MM.1S (cell line): ENCODE data around the gene PTPRR.

Source experiments
- DNase-seq: peaks from one replicate; pipeline ENCODE4 v3.0.0-alpha.2; 2015
- H2AFZ ChIP-seq: fragments of 300-600 bp; sonication (generic); 2 replicates; pipeline ENCODE4 v1.6.0; 2016; ENCODE audit warnings: antibody characterized with exemption, low read length
- H3F3A ChIP-seq: fragments of 300-600 bp; sonication (generic); 2 replicates; pipeline ENCODE4 v1.6.1; 2016; ENCODE audit warnings: mild to moderate bottlenecking, antibody characterized with exemption, low read length, moderate library complexity, mixed read lengths; ENCODE audit not compliant: insufficient read depth
- H3K27ac ChIP-seq: fragments of 300-600 bp; sonication (generic); 2 replicates; pipeline ENCODE4 v1.5.1; 2016; ENCODE audit warnings: mild to moderate bottlenecking, low read length
- H3K27me3 ChIP-seq: fragments of 300-600 bp; sonication (generic); replicated peaks from 2 replicates; pipeline ENCODE4 v1.6.0; 2016; ENCODE audit warnings: low read length; ENCODE audit not compliant: insufficient read depth
- H3K36me3 ChIP-seq: fragments of 300-600 bp; sonication (generic); replicated peaks from 2 replicates; pipeline ENCODE4 v1.6.1; 2016; ENCODE audit warnings: mild to moderate bottlenecking, low read length, mixed read lengths; ENCODE audit not compliant: insufficient read depth
- H3K4me1 ChIP-seq: fragments of 300-600 bp; sonication (generic); 2 replicates; pipeline ENCODE4 v1.6.1; 2016; ENCODE audit warnings: low read length, mixed read lengths
- H3K4me2 ChIP-seq: fragments of 300-600 bp; sonication (generic); 2 replicates; pipeline ENCODE4 v1.6.0; 2016; ENCODE audit warnings: low read depth, low read length
- H3K4me3 ChIP-seq: fragments of 300-600 bp; sonication (generic); 2 replicates; pipeline ENCODE4 v1.5.1; 2016; ENCODE audit warnings: low read length, mixed read lengths
- H3K79me2 ChIP-seq: fragments of 300-600 bp; sonication (generic); 2 replicates; pipeline ENCODE4 v1.6.1; 2016; ENCODE audit warnings: mixed run types, low read length, mixed read lengths
- H3K9ac ChIP-seq: fragments of 300-600 bp; sonication (generic); 2 replicates; pipeline ENCODE4 v1.6.1; 2016; ENCODE audit warnings: low read length, mixed read lengths
- H3K9me2 ChIP-seq: fragments of 300-600 bp; sonication (generic); replicated peaks from 2 replicates; pipeline ENCODE4 v1.6.1; 2016; ENCODE audit warnings: mild to moderate bottlenecking, low read length, mixed read lengths; ENCODE audit not compliant: insufficient read depth
- H3K9me3 ChIP-seq: fragments of 300-600 bp; sonication (generic); replicated peaks from 2 replicates; pipeline ENCODE4 v1.6.1; 2016; ENCODE audit warnings: mild to moderate bottlenecking, low read length, mixed read lengths; ENCODE audit not compliant: insufficient read depth
- H4K20me1 ChIP-seq: fragments of 300-600 bp; sonication (generic); 2 replicates; pipeline ENCODE4 v1.6.1; 2016; ENCODE audit warnings: mild to moderate bottlenecking, low read length, moderate library complexity, mixed read lengths; ENCODE audit not compliant: insufficient read depth
- EZH2 ChIP-seq: fragments of 300-600 bp; sonication (generic); optimal IDR thresholded peaks from 2 replicates; pipeline ENCODE3; 2017; ENCODE audit warnings: low read depth, mild to moderate bottlenecking, antibody characterized with exemption, low read length, mixed read lengths
- EZH2phosphoT487 ChIP-seq: fragments of 300-600 bp; sonication (generic); IDR thresholded peaks from 2 replicates; pipeline ENCODE4 v1.6.1; 2018; ENCODE audit warnings: antibody characterized with exemption, low read length
- TF ChIP-seq, protein P1 (sequence below): fragments of 300-600 bp; sonication (generic); IDR thresholded peaks from 2 replicates; pipeline ENCODE4 v1.5.1; 2016; ENCODE audit warnings: antibody characterized with exemption, low read length, mixed read lengths

The PTPRR gene

DNA sequence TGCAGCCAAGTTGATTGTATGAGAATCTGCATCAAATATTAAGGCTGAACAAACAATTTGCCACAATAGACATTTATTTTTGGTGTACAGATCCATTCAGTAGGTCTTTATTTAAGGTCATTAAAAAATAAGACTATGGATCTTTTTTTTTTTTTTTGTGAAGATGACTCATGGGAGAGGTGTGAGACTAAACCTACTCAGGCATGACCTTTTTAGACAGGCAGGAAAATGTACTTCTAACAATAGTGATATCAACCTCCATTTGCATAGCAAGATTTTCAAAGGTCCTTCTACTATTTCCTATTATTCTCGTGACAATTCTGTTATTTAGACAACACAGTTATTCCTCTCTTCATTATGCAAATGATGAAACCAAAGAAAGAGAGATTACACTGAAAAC lies 39.9 kb upstream of the PTPRR start:
- no peaks in the 10 kb centered on the region for H3K9me3 ChIP-seq
- no peak overlapping the region for H3K4me2 ChIP-seq
- no peaks in the 10 kb centered on the region for H3K4me1 ChIP-seq
- no peak overlapping the region for H2AFZ ChIP-seq
- no peaks in the 10 kb centered on the region for H4K20me1 ChIP-seq
- no peaks in the 10 kb centered on the region for H3K79me2 ChIP-seq
- no peaks in the 10 kb centered on the region for H3K27me3 ChIP-seq
- H3K36me3 ChIP-seq = no peaks in the 10 kb centered on the region
- no peak overlapping the region for H3K27ac ChIP-seq
- TF ChIP-seq, protein P1, sequence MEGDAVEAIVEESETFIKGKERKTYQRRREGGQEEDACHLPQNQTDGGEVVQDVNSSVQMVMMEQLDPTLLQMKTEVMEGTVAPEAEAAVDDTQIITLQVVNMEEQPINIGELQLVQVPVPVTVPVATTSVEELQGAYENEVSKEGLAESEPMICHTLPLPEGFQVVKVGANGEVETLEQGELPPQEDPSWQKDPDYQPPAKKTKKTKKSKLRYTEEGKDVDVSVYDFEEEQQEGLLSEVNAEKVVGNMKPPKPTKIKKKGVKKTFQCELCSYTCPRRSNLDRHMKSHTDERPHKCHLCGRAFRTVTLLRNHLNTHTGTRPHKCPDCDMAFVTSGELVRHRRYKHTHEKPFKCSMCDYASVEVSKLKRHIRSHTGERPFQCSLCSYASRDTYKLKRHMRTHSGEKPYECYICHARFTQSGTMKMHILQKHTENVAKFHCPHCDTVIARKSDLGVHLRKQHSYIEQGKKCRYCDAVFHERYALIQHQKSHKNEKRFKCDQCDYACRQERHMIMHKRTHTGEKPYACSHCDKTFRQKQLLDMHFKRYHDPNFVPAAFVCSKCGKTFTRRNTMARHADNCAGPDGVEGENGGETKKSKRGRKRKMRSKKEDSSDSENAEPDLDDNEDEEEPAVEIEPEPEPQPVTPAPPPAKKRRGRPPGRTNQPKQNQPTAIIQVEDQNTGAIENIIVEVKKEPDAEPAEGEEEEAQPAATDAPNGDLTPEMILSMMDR = no peak
- TF ChIP-seq EZH2phosphoT487 = no peak
- H3K4me3 ChIP-seq = no peak overlapping the region
- H3K9ac ChIP-seq = no peak overlapping the region
- H3K9me2 ChIP-seq = no peaks in the 10 kb centered on the region
- DNase-seq = no peak
- H3F3A ChIP-seq = no peaks in the 10 kb centered on the region

DNA sequence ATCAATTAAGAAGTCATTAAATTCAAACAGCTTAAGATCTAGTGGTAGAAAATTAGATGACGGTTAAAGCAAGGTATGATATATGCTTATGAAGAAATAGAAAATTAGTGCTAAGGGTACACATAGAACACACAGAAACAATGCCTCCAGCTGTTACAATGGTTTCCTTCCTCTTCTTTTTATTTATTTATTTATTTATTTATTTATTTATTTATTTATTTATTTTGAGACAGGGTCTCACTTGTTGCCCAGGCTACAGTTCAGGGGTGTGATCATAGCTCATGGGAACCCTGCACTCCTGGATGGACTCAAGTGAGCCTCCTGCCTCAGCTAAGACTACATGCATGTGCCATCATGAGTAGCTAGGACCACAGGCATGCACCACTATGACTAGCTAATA lies 34.9 kb upstream of the PTPRR start:
- Histone ChIP-seq H3K9me3 (no peaks in the 10 kb centered on the region), H3K79me2 (no peaks in the 10 kb centered on the region), H3F3A (no peaks in the 10 kb centered on the region), H3K4me2 (no peak overlapping the region), H3K4me3 (no peak overlapping the region), H2AFZ (no peak overlapping the region), H4K20me1 (no peaks in the 10 kb centered on the region), H3K9ac (no peak overlapping the region), H3K9me2 (no peaks in the 10 kb centered on the region), H3K4me1 (no peaks in the 10 kb centered on the region), H3K27me3 (no peaks in the 10 kb centered on the region), H3K27ac (no peak overlapping the region), H3K36me3 (no peaks in the 10 kb centered on the region)
- TF ChIP-seq EZH2phosphoT487 (no peak), EZH2 (no peak)
- TF ChIP-seq, protein P1 = no peak
- no peak for DNase-seq

DNA sequence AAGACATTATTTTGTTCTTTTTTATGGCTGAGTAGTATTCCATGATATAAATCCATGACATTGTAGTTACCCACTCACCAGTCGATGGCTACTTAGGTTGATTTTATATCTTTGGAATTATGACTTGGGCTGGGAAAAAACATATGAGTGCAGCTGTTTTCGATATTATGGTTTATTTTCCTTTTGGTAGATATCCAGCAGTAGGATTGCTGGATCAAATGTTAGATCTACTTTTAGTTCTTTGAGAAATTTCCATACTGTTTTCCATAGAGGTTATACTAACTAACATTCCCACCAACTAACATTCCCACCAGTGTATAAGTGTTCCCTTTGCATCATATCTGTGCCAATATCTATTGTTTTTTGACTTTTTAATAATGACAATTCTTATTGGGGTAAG lies 29.9 kb upstream of the PTPRR start:
- no peaks in the 10 kb centered on the region for H3K9me3 ChIP-seq
- H3K4me2 ChIP-seq = no peak overlapping the region
- no peak overlapping the region for H3K4me3 ChIP-seq
- DNase-seq = no peak
- no peaks in the 10 kb centered on the region for H4K20me1 ChIP-seq
- no peak overlapping the region for H2AFZ ChIP-seq
- H3F3A ChIP-seq = no peaks in the 10 kb centered on the region
- no peaks in the 10 kb centered on the region for H3K4me1 ChIP-seq
- no peak overlapping the region for H3K27ac ChIP-seq
- H3K27me3 ChIP-seq = no peaks in the 10 kb centered on the region
- H3K9me2 ChIP-seq = no peaks in the 10 kb centered on the region
- no peaks in the 10 kb centered on the region for H3K36me3 ChIP-seq
- TF ChIP-seq EZH2 = no peak
- H3K79me2 ChIP-seq = no peaks in the 10 kb centered on the region
- H3K9ac ChIP-seq = no peak overlapping the region

DNA sequence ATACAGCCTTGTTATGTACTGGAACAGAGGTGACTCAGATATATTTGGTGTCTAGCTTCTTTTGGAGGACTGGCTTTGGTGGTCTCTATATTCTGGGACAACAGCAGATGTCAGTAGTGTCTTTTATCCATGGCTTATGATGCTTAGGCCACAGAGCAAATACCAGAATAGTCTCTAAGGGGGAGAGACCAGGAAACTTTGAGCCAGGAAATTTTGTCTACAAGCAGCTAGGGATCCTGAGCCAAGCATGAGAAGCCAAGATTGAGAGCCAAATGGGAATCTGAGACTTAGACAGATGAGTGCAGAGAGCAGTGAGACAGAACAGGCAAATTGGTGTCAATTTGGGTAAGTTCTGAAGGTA lies 28.4 kb upstream of the PTPRR start:
- H3K36me3 ChIP-seq = no peaks in the 10 kb centered on the region
- no peaks in the 10 kb centered on the region for H4K20me1 ChIP-seq
- no peak overlapping the region for H3K4me3 ChIP-seq
- H3K79me2 ChIP-seq = no peaks in the 10 kb centered on the region
- no peak for DNase-seq
- no peaks in the 10 kb centered on the region for H3K9me3 ChIP-seq
- H3K9ac ChIP-seq = no peak overlapping the region
- H3K27ac ChIP-seq = no peak overlapping the region
- H3K27me3 ChIP-seq = no peaks in the 10 kb centered on the region
- TF ChIP-seq, protein P1 = no peak
- no peak for TF ChIP-seq EZH2
- TF ChIP-seq EZH2phosphoT487 = no peak
- no peaks in the 10 kb centered on the region for H3F3A ChIP-seq
- no peaks in the 10 kb centered on the region for H3K9me2 ChIP-seq
- no peaks in the 10 kb centered on the region for H3K4me1 ChIP-seq
- H3K4me2 ChIP-seq = no peak overlapping the region
- no peak overlapping the region for H2AFZ ChIP-seq
